Measurements from ENCODE around the gene HHATL. TPM values are rescaled to one million over a fixed set of nuclear protein-coding genes. Genes with fewer than 3 reads are reported as not detected.

HHATL gene
- total RNA-seq, 4 donors from 2014 or later, result 0.23 to 1.2 TPM; not detected in 2

- no peak for ATAC-seq
- Histone ChIP-seq H3K27me3 (no peaks in the 10 kb centered on the region), H3K4me3 (no peak overlapping the region), H3K9me3 (no peaks in the 10 kb centered on the region), H3K36me3 (no peaks in the 10 kb centered on the region), H3K4me1 (no peaks in the 10 kb centered on the region), H3K27ac (no peak overlapping the region)
- 61 to 80% methylated on average over 1 to 6 of the region's 6 CpGs for WGBS, 2 donors (ENCODE audit: low coverage in 1 of 2)
- TF ChIP-seq EP300 (IDR thresholded peaks at IDR 0.05) (no peak), CTCF (IDR thresholded peaks at IDR 0.05) (no peak)
These were observed 16.4 kb upstream of the HHATL start for GRCh38 chr3:42719002-42719401.

- ATAC-seq, result no peak
- H3K36me3 ChIP-seq, result no peaks in the 10 kb centered on the region
- no peak overlapping the region for H3K27ac ChIP-seq
- no peaks in the 10 kb centered on the region for H3K27me3 ChIP-seq
- TF ChIP-seq CTCF (IDR thresholded peaks at IDR 0.05) (no peak), POLR2A (IDR thresholded peaks at IDR 0.05) (no peak), POLR2AphosphoS5 (IDR thresholded peaks at IDR 0.05) (no peak), EP300 (IDR thresholded peaks at IDR 0.05) (no peak)
- H3K4me3 ChIP-seq, result no peak overlapping the region
- H3K9me3 ChIP-seq, result no peaks in the 10 kb centered on the region
- 75 to 79% methylated on average over 2 to 3 of the region's 5 CpGs for WGBS, 2 donors (ENCODE audit: low coverage in 1 of 2)
- H3K4me1 ChIP-seq, result no peaks in the 10 kb centered on the region
These were observed 15.7 kb upstream of the HHATL start for GRCh38 chr3:42718338-42718737.

DNA sequence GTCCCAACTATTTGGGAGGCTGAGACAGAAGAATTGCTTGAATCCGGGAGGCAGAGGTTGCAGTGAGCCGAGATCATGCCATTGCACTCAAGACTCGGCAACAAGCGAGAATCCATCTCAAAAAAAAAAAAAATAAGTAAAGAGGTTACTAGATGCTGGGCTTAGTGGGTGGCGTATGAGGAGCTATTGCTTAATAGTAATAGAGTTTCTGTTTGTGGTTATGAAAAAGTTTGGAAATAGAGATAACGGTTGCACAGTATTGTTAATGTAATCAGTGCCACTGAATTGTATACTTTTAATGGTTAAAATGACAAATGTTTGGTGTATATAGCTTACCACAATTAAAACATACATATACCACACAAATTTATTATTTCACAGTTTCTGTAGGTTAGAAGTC lies 14.7 kb upstream of the HHATL start:
- H3K27me3 ChIP-seq, result no peaks in the 10 kb centered on the region
- H3K4me3 ChIP-seq, result no peak overlapping the region
- TF ChIP-seq POLR2AphosphoS5 (IDR thresholded peaks at IDR 0.05) (no peak), EP300 (IDR thresholded peaks at IDR 0.05) (no peak), CTCF (IDR thresholded peaks at IDR 0.05) (no peak), POLR2A (IDR thresholded peaks at IDR 0.05) (no peak)
- H3K4me1 ChIP-seq, result no peaks in the 10 kb centered on the region
- no peaks in the 10 kb centered on the region for H3K9me3 ChIP-seq
- 87 to 94% methylated on average over 5 to 6 of the region's 6 CpGs for WGBS, 2 donors (ENCODE audit: low coverage in 1 of 2)
- H3K27ac ChIP-seq, result no peak overlapping the region
- no peak for ATAC-seq
- no peaks in the 10 kb centered on the region for H3K36me3 ChIP-seq

- ATAC-seq, result no peak
- no peaks in the 10 kb centered on the region for H3K9me3 ChIP-seq
- TF ChIP-seq POLR2AphosphoS5 (IDR thresholded peaks at IDR 0.05), result no peak
- no peak for TF ChIP-seq EP300 (IDR thresholded peaks at IDR 0.05)
- TF ChIP-seq CTCF (IDR thresholded peaks at IDR 0.05), result no peak
- TF ChIP-seq POLR2A (IDR thresholded peaks at IDR 0.05), result no peak
- H3K27ac ChIP-seq, result no peak overlapping the region
- 74 to 79% methylated on average over 3 of the region's 4 CpGs for WGBS, 2 donors (ENCODE audit: low coverage in 1 of 2)
- no peak overlapping the region for H3K4me3 ChIP-seq
- no peaks in the 10 kb centered on the region for H3K36me3 ChIP-seq
- H3K27me3 ChIP-seq, result no peaks in the 10 kb centered on the region
- no peaks in the 10 kb centered on the region for H3K4me1 ChIP-seq
These were observed 11.7 kb upstream of the HHATL start for GRCh38 chr3:42714171-42714852.

DNA sequence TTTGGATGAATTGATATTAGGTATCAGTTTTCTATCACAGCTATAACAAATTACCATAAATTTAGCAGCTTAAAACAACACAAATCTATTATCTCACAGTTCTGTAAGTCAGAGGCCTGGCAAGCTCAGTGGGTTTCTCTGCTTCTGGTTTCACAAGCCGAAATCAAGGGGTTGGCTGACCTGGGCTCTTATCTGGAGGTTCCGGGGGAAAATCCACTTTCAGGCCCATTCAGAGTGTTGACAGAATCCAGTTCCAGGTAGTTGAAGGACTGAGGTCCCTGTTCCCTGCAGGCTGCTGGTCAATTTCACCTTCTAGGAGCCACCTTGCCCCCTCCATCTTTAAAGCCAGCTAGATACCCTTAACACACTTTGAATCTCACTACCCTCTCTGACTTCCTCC lies 11.1 kb upstream of the HHATL start:
- Histone ChIP-seq H3K27ac (no peak overlapping the region), H3K27me3 (no peaks in the 10 kb centered on the region), H3K9me3 (no peaks in the 10 kb centered on the region), H3K4me3 (no peak overlapping the region), H3K36me3 (no peaks in the 10 kb centered on the region), H3K4me1 (no peaks in the 10 kb centered on the region)
- 92 to 100% methylated on average over 2 of the region's 2 CpGs for WGBS, 2 donors (ENCODE audit: low coverage in 1 of 2)
- ATAC-seq, result no peak
- TF ChIP-seq CTCF (IDR thresholded peaks at IDR 0.05) (no peak), EP300 (IDR thresholded peaks at IDR 0.05) (no peak), POLR2A (IDR thresholded peaks at IDR 0.05) (no peak), POLR2AphosphoS5 (IDR thresholded peaks at IDR 0.05) (no peak)
